ENCODE measurements around the gene RAPGEF5.
"Not testable (repeated sequence)": the region's sequence is repeated elsewhere in the genome, so short reads cannot be mapped to it uniquely, and the experiment has no call there.

The RAPGEF5 gene

GRCh38 chr7:22087861-22088260 is 269.1 kb downstream of the RAPGEF5 start:
- no peak for DNase-seq (ENCODE audit: low read depth in 2 of 2)

GRCh38 chr7:22083704-22084240 is 273.2 kb downstream of the RAPGEF5 start:
- DNase-seq (ENCODE audit: low read depth in 2 of 2) = no peak

- peak; percentile 61 to 64 for DNase-seq (ENCODE audit: low read depth in 2 of 2)
Observed at GRCh38 chr7:22082886-22083703, 273.9 kb downstream of the RAPGEF5 start.

- DNase-seq (ENCODE audit: low read depth in 2 of 2) = no peak
Observed at GRCh38 chr7:22082553-22082885, 274.4 kb downstream of the RAPGEF5 start.

GRCh38 chr7:22080219-22080618 is 276.7 kb downstream of the RAPGEF5 start:
- DNase-seq (ENCODE audit: low read depth in 2 of 2) = not testable (repeated sequence)

GRCh38 chr7:22078872-22079271 is 278.1 kb downstream of the RAPGEF5 start:
- DNase-seq (ENCODE audit: low read depth in 2 of 2) = not testable (repeated sequence)

GRCh38 chr7:22075561-22075960 is 281.4 kb downstream of the RAPGEF5 start:
- DNase-seq (ENCODE audit: low read depth in 2 of 2) = no peak

- DNase-seq (ENCODE audit: low read depth in 2 of 2) = no peak
Observed at GRCh38 chr7:22074897-22075296, 282.1 kb downstream of the RAPGEF5 start.
